Thoracic aorta (tissue), 2 donors: Measurements from ENCODE around the gene OR5B3. TPM values are rescaled to one million over a fixed set of nuclear protein-coding genes. Genes with fewer than 3 reads are reported as not detected.

Experiments used
- ATAC-seq: fragments of 150-250 bp; one replicate; pipeline ENCODE4 v1.8.0; 2017; ENCODE audit warnings: low read depth; ENCODE audit not compliant: insufficient number of reproducible peaks, low FRiP score
- DNase-seq: peaks from one replicate; pipeline ENCODE4 v3.0.0-alpha.2; 2020; ENCODE audit warnings: low spot score
- H3K27ac ChIP-seq, 2 donors: fragments of 200-600 bp; sonication (generic); 1 replicate in 1 of 2; 2 replicates in 1 of 2; pipeline ENCODE4 v1.5.1; 2016; ENCODE audit warnings: mild to moderate bottlenecking in 2 of 2, moderate library complexity in 2 of 2
- H3K27me3 ChIP-seq: fragments of 200-600 bp; sonication (generic); replicated peaks from 2 replicates; pipeline ENCODE4 v1.6.0; 2016; ENCODE audit warnings: mild to moderate bottlenecking; ENCODE audit not compliant: insufficient read depth
- H3K36me3 ChIP-seq: fragments of 200-600 bp; sonication (generic); one replicate; pipeline ENCODE4 v1.5.1; 2016
- H3K4me1 ChIP-seq, 2 donors: fragments of 200-600 bp; sonication (generic); 1 replicate in 1 of 2; 2 replicates in 1 of 2; pipeline versions ENCODE4 v1.5.1 to v1.6.0; 2016; ENCODE audit warnings: low read depth in 2 of 2, mild to moderate bottlenecking in 1 of 2; ENCODE audit not compliant: control insufficient read depth in 1 of 2
- H3K4me3 ChIP-seq: fragments of 200-600 bp; sonication (generic); 2 replicates; pipeline ENCODE4 v1.5.1; 2016; ENCODE audit warnings: mild to moderate bottlenecking
- H3K9me3 ChIP-seq: fragments of 200-600 bp; sonication (generic); 2 replicates; pipeline ENCODE4 v1.5.1; 2016
- CTCF ChIP-seq: fragments of 200-600 bp; sonication (generic); IDR thresholded peaks from one replicate; pipeline ENCODE4 v1.5.1; 2019; ENCODE audit warnings: antibody characterized with exemption
- total RNA-seq, 2 donors: library from RNA; depleted of rRNA; stranded (reverse); fragments of >200 nt; gene quantifications; one replicate each; pipeline versions ENCODE4 v1.1.0 to v1.2.3, GENCODE V29; 2016

Gene OR5B3
- total RNA-seq, 2 donors from 2014 or later, result not detected

DNA sequence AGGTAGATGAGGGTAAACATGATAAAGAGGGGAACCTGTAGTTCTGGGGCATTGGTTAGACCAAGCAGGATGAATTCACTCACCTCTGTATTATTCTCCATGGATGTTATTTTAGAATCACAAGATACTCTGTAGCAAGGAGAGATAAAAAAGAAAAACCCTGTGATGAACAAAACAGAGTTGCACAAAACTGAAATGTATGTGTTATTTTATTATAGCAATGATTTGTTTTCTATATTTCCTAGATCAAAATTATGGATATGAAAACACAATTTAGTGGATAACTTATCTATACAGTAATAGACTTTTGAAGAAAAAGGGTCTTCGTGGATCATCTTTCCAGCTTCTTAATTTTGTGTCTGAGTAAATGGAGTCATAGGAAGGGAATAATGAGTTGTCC, 47.7 kb downstream of the OR5B3 start, which contains the start of gene OR5B17:
Gene OR5B17 (minus strand): TSS at position 101 of the 400 bp plus-strand sequence. CDS start 0 bp downstream, at position 101.
- no peak for ATAC-seq

GRCh38 chr11:58354727-58355126, 51.9 kb downstream of the OR5B3 start:
- no peak for TF ChIP-seq CTCF
- DNase-seq (no peak), ATAC-seq (no peak)
- Histone ChIP-seq H3K9me3 (no peaks in the 10 kb centered on the region), H3K4me3 (no peak overlapping the region), H3K36me3 (no peaks in the 10 kb centered on the region), H3K4me1 (no peaks in the 10 kb centered on the region), H3K27me3 (no peaks in the 10 kb centered on the region), H3K27ac (no peak overlapping the region)

More for the DNA sequence above, 47.7 kb downstream of the OR5B3 start, which contains the start of gene OR5B17:
- TF ChIP-seq CTCF, result no peak
- DNase-seq, result no peak
- Histone ChIP-seq H3K27me3 (no peaks in the 10 kb centered on the region), H3K36me3 (no peaks in the 10 kb centered on the region), H3K4me1 (no peaks in the 10 kb centered on the region), H3K27ac (no peak within 1 kb of the TSS), H3K4me3 (no peak within 1 kb of the TSS), H3K9me3 (no peaks in the 10 kb centered on the region)

Other genes with a start within 250 kb of the OR5B3 start
- not detected for gene OR9Q2, start 217.8 kb downstream of the OR5B3 start, total RNA-seq
- not detected for gene OR1S2, start 202.7 kb downstream of the OR5B3 start, total RNA-seq
- not detected for gene OR1S1, start 194.2 kb downstream of the OR5B3 start, total RNA-seq
- gene OR10Q1, start 178.0 kb downstream of the OR5B3 start, total RNA-seq, result not detected
- gene OR10W1, start 138.6 kb downstream of the OR5B3 start, total RNA-seq, result not detected
- not detected for gene OR5B17, start 47.8 kb downstream of the OR5B3 start, total RNA-seq
- not detected for gene OR5B2, start 21.2 kb upstream of the OR5B3 start, total RNA-seq
- not detected for gene OR5B12, start 35.4 kb upstream of the OR5B3 start, total RNA-seq
- not detected for gene OR5B21, start 101.2 kb upstream of the OR5B3 start, total RNA-seq
- 10 to 100 TPM; 14.8 to 17.1 TPM for gene LPXN, start 169.0 kb upstream of the OR5B3 start, total RNA-seq
- 10 to 100 TPM; 45.8 to 58.8 TPM for gene ZFP91, start 172.2 kb upstream of the OR5B3 start, total RNA-seq
- gene CNTF, start 215.8 kb upstream of the OR5B3 start, total RNA-seq, result 1 to 10 TPM; 4.7 to 5.3 TPM